DOHH2 (cell line): ENCODE measurements around the gene TRAF5.

Source experiments
- CTCF ChIP-seq: fragments of 200-600 bp; sonication (generic); IDR thresholded peaks from one replicate; pipeline ENCODE4 v1.5.1; 2014; ENCODE audit warnings: antibody characterized with exemption, mild to moderate bottlenecking, low read depth, low read length; ENCODE audit not compliant: poor library complexity, severe bottlenecking
- EZH2phosphoT487 ChIP-seq: fragments of 200-600 bp; sonication (generic); IDR thresholded peaks from 2 replicates; pipeline ENCODE4 v1.6.1; 2017; ENCODE audit warnings: borderline replicate concordance, mild to moderate bottlenecking, antibody characterized with exemption, low read length, moderate library complexity, mixed read lengths

GRCh38 chr1:211358685-211359084 is 32.1 kb downstream of the TRAF5 start:
- TF ChIP-seq CTCF (no peak), EZH2phosphoT487 (no peak)
